Fibroblast of skin of right biceps (primary cell): ENCODE results near the gene UNK.
A peak's percentile ranks its signal among the peaks of the same experiment; 100 is the strongest.

Experiments used
- DNase-seq: peaks from one replicate; pipeline ENCODE4 v3.0.0-alpha.2; 2013

UNK gene

GRCh38 chr17:75784473-75785015 lies at the start of gene UNK:
UNK (plus strand) TSS chr17:75784806; CDS start chr17:75784881, 75 bp downstream.
- peak; percentile 100 for DNase-seq

- DNase-seq = no peak
These were observed 48.3 kb upstream of the UNK start for GRCh38 chr17:75736173-75736835.

GRCh38 chr17:75737133-75737962 lies 47.3 kb upstream of the UNK start:
- DNase-seq = no peak

GRCh38 chr17:75738218-75738802 lies 46.3 kb upstream of the UNK start:
- DNase-seq = peak; percentile 62

- DNase-seq = no peak
These were observed 45.4 kb upstream of the UNK start for GRCh38 chr17:75739174-75739573.

- DNase-seq = no peak
These were observed 44.8 kb upstream of the UNK start for GRCh38 chr17:75739801-75740200.

- DNase-seq = no peak
These were observed 44.4 kb upstream of the UNK start for GRCh38 chr17:75740215-75740614.

- no peak for DNase-seq
These were observed 44.0 kb upstream of the UNK start for GRCh38 chr17:75740631-75741077.

- DNase-seq = no peak
These were observed 42.3 kb upstream of the UNK start for GRCh38 chr17:75742337-75742736.

- DNase-seq = no peak
These were observed 40.9 kb upstream of the UNK start for GRCh38 chr17:75743625-75744206.

GRCh38 chr17:75748706-75749105 lies 35.9 kb upstream of the UNK start:
- no peak for DNase-seq

- DNase-seq = peak; percentile 57
These were observed 34.8 kb upstream of the UNK start for GRCh38 chr17:75749545-75750389.

GRCh38 chr17:75750661-75751423 lies 33.8 kb upstream of the UNK start:
- no peak for DNase-seq

GRCh38 chr17:75751676-75752404 lies 32.8 kb upstream of the UNK start:
- no peak for DNase-seq

GRCh38 chr17:75752405-75752709 lies 32.2 kb upstream of the UNK start:
- no peak for DNase-seq

- no peak for DNase-seq
These were observed 31.6 kb upstream of the UNK start for GRCh38 chr17:75752802-75753513.

- DNase-seq = peak; percentile 79
These were observed 30.9 kb upstream of the UNK start for GRCh38 chr17:75753514-75754377.

GRCh38 chr17:75754378-75755204 lies 30.0 kb upstream of the UNK start:
- no peak for DNase-seq
